Measurements from ENCODE around the gene MAPK14. TPM values are rescaled to one million over a fixed set of nuclear protein-coding genes. Genes with fewer than 3 reads are reported as not detected.
A peak's percentile ranks its signal among the peaks of the same experiment; 100 is the strongest.

MAPK14 gene
- total RNA-seq, 1 donor from 2014 or later: 46.2 TPM

DNA sequence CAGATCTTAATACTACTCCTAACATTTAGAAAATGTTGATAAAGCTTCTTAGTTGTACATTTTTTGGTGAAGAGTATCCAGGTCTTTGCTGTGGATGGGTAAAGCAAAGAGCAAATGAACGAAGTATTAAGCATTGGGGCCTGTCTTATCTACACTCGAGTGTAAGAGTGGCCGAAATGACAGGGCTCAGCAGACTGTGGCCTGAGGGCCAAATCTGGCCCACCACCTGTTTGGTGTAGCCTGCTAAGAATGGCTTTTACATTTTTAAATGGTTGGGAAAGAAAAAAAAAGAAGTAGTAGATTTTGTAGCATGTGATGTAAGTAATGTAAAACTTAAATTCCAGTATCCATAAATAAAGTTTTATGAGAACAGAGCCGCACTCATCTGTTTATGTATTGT is 83.3 kb downstream of the MAPK14 start:
- Mint-ChIP-seq H3K27ac (ENCODE audit: unreplicated experiment) (peak overlapping the region; percentile 83), H3K4me1 (ENCODE audit: low read depth, unreplicated experiment) (peaks cover 49% of the 10 kb centered on the region), H3K9me3 (ENCODE audit: unreplicated experiment) (peaks cover 1% of the 10 kb centered on the region), H3K4me3 (ENCODE audit: unreplicated experiment) (no peak overlapping the region), H3K36me3 (ENCODE audit: unreplicated experiment) (no peaks in the 10 kb centered on the region), H3K27me3 (ENCODE audit: unreplicated experiment) (peaks cover 7% of the 10 kb centered on the region)
- TF ChIP-seq, protein P1, sequence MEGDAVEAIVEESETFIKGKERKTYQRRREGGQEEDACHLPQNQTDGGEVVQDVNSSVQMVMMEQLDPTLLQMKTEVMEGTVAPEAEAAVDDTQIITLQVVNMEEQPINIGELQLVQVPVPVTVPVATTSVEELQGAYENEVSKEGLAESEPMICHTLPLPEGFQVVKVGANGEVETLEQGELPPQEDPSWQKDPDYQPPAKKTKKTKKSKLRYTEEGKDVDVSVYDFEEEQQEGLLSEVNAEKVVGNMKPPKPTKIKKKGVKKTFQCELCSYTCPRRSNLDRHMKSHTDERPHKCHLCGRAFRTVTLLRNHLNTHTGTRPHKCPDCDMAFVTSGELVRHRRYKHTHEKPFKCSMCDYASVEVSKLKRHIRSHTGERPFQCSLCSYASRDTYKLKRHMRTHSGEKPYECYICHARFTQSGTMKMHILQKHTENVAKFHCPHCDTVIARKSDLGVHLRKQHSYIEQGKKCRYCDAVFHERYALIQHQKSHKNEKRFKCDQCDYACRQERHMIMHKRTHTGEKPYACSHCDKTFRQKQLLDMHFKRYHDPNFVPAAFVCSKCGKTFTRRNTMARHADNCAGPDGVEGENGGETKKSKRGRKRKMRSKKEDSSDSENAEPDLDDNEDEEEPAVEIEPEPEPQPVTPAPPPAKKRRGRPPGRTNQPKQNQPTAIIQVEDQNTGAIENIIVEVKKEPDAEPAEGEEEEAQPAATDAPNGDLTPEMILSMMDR (IDR thresholded peaks at IDR 0.05; ENCODE audit: partially characterized antibody, unreplicated experiment): no peak
- no peak for DNase-seq

DNA sequence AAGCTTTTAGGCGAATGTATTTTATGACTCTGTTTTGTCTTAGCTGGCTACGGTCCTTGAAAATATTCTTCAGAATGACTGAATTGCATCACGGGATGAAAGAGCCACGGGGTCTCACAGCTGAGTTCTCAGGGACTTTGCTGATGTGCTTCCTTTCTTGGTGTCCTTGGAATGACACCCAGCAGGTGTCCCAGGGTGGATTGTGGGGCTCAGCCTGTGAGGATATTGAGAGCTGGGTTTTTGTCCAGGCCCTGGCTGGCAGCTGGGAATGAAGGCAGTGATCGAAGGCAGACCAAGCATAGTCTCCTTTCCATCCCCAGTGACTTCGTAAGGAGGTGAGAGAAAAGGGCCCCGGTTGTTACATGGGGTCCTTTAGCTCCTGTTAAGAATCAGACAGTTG is 83.9 kb downstream of the MAPK14 start:
- Mint-ChIP-seq H3K27me3 (ENCODE audit: unreplicated experiment) (peaks cover 7% of the 10 kb centered on the region), H3K4me3 (ENCODE audit: unreplicated experiment) (no peak overlapping the region), H3K4me1 (ENCODE audit: low read depth, unreplicated experiment) (peaks cover 44% of the 10 kb centered on the region), H3K36me3 (ENCODE audit: unreplicated experiment) (no peaks in the 10 kb centered on the region), H3K9me3 (ENCODE audit: unreplicated experiment) (peaks cover 1% of the 10 kb centered on the region), H3K27ac (ENCODE audit: unreplicated experiment) (peak overlapping the region; percentile 59)
- no peak for DNase-seq
- TF ChIP-seq, protein P1 (IDR thresholded peaks at IDR 0.05; ENCODE audit: partially characterized antibody, unreplicated experiment): no peak

DNA sequence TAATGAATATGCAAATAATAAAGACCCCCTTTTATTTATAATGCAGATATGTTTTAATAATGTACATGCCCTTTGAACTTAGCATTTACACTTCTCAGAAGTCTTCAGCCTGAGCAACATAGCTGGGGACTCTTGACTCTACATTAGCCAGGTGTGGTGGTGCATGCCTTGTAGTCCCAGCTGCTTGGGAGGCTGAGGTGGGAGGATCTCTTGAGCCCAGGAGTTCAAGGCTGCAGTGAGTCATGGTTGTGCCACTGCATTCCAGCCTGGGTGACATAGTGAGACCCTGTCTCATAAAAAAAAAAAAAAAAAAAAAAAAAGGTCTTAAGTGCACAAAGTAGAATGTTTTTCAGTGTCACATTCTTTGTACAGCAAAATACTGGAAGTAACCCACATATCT is 85.4 kb downstream of the MAPK14 start:
- Mint-ChIP-seq H3K4me3 (ENCODE audit: unreplicated experiment) (no peak overlapping the region), H3K27me3 (ENCODE audit: unreplicated experiment) (peaks cover 7% of the 10 kb centered on the region), H3K27ac (ENCODE audit: unreplicated experiment) (no peak overlapping the region), H3K9me3 (ENCODE audit: unreplicated experiment) (peaks cover 1% of the 10 kb centered on the region), H3K4me1 (ENCODE audit: low read depth, unreplicated experiment) (peaks cover 39% of the 10 kb centered on the region), H3K36me3 (ENCODE audit: unreplicated experiment) (no peaks in the 10 kb centered on the region)
- DNase-seq: no peak
- TF ChIP-seq, protein P1 (IDR thresholded peaks at IDR 0.05; ENCODE audit: partially characterized antibody, unreplicated experiment): no peak

DNA sequence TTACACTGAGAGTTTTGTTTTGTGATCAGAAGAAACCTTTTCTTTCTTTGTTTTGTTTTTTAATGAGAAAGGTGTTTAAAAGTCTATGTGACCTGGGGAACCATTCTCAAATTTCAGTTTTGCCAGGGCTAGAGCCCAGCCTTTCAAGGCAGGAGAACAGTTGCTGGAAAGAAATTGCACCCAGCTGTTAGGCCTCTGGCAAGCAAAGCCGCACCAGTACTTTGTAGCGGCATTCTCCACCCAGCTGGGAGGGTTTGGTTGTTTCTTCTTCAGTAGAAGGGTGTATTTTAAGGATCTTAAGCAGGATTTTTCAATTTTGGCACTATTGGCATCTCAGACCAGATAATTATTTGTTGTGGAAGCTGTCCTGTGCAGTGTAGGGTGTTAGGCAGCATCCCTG is 86.1 kb downstream of the MAPK14 start:
- no peak for DNase-seq
- no peaks in the 10 kb centered on the region for H3K36me3 Mint-ChIP-seq (ENCODE audit: unreplicated experiment)
- peaks cover 37% of the 10 kb centered on the region for H3K4me1 Mint-ChIP-seq (ENCODE audit: low read depth, unreplicated experiment)
- no peak overlapping the region for H3K27ac Mint-ChIP-seq (ENCODE audit: unreplicated experiment)
- no peak overlapping the region for H3K4me3 Mint-ChIP-seq (ENCODE audit: unreplicated experiment)
- peaks cover 1% of the 10 kb centered on the region for H3K9me3 Mint-ChIP-seq (ENCODE audit: unreplicated experiment)
- H3K27me3 Mint-ChIP-seq (ENCODE audit: unreplicated experiment): peaks cover 7% of the 10 kb centered on the region
- TF ChIP-seq, protein P1 (IDR thresholded peaks at IDR 0.05; ENCODE audit: partially characterized antibody, unreplicated experiment): no peak

DNA sequence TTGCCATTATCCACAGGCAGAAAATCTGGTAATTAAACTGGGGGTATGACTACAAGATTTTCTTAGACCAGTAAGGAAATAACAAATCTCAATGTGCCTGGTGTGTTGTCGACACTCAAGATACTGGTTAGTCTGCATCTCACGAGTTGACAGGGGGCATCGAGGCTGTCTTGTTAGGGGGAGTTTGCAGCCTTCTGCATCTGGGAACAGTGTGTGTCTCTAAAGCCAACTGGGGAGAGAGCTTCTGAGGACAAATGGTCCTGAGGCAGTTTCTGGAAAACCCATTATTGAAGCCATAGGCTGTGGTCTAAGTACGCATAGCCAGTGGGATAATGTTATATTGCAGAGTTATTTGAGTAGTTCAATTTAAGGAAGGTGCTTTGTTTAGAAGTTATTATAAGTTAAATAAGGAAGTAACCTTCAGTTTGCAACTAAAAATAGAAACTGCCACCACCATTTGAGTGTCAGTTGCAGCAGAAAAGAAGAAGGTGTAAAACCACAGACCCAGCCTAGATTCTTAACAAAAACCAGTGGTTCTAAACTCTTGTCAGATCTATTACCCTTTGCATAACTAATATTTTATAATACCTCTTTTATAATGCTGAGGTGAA is 87.3 kb downstream of the MAPK14 start:
- Mint-ChIP-seq H3K36me3 (ENCODE audit: unreplicated experiment) (no peaks in the 10 kb centered on the region), H3K4me3 (ENCODE audit: unreplicated experiment) (no peak overlapping the region)

More for the DNA sequence above, 87.3 kb downstream of the MAPK14 start:
- Mint-ChIP-seq H3K4me1 (ENCODE audit: low read depth, unreplicated experiment) (peaks cover 28% of the 10 kb centered on the region), H3K27me3 (ENCODE audit: unreplicated experiment) (peaks cover 7% of the 10 kb centered on the region), H3K9me3 (ENCODE audit: unreplicated experiment) (peaks cover 1% of the 10 kb centered on the region), H3K27ac (ENCODE audit: unreplicated experiment) (no peak overlapping the region)
- TF ChIP-seq, protein P1 (IDR thresholded peaks at IDR 0.05; ENCODE audit: partially characterized antibody, unreplicated experiment): no peak
- no peak for DNase-seq

Measured in glutamatergic neuron (in vitro differentiated cells).